HepG2 (cell line): ENCODE measurements around the gene TOPBP1. TPM values are rescaled to one million over a fixed set of nuclear protein-coding genes. Genes with fewer than 3 reads are reported as not detected.

Experiments used
- GTF2F1 ChIP-seq: fragments of 150-350 bp; IDR thresholded peaks from 2 replicates; pipeline ENCODE4 v1.6.1; 2014; ENCODE audit warnings: low read length
- JUND ChIP-seq: sonication (generic); formaldehyde crosslinking; IDR thresholded peaks from 2 replicates; pipeline ENCODE4 v1.8.0; 2022; ENCODE audit warnings: mild to moderate bottlenecking, missing genetic modification reagents
- LCORL ChIP-seq, 2 experiments: fragments of 450-650 bp in 1 of 2; sonication (generic) in 1 of 2; formaldehyde crosslinking in 1 of 2; IDR thresholded peaks; 2 replicates each; pipeline versions ENCODE4 v1.5.0 to v1.6.1; 2017 to 2020; ENCODE audit warnings: antibody characterized with exemption in 1 of 2, missing genetic modification reagents in 1 of 2
- NFKB2 ChIP-seq: sonication (generic); formaldehyde crosslinking; IDR thresholded peaks from 2 replicates; pipeline ENCODE4 v1.4.0; 2020; ENCODE audit warnings: missing genetic modification reagents, borderline replicate concordance
- PHF20 ChIP-seq: sonication (generic); formaldehyde crosslinking; IDR thresholded peaks from 2 replicates; pipeline ENCODE4 v1.5.0; 2020; ENCODE audit warnings: mild to moderate bottlenecking, missing genetic modification reagents
- REXO4 ChIP-seq: sonication (generic); formaldehyde crosslinking; IDR thresholded peaks from 2 replicates; pipeline ENCODE4 v1.8.0; 2022; ENCODE audit warnings: missing genetic modification reagents, mild to moderate bottlenecking, borderline replicate concordance
- RFXAP ChIP-seq: sonication (generic); formaldehyde crosslinking; IDR thresholded peaks from 2 replicates; pipeline ENCODE4 v1.4.0; 2020; ENCODE audit warnings: missing genetic modification reagents, borderline replicate concordance
- SMC3 ChIP-seq: IDR thresholded peaks from 2 replicates; pipeline ENCODE4 v1.6.1; 2011; ENCODE audit warnings: low read length, improper control_type of control experiment
- SNAI1 ChIP-seq: sonication (generic); formaldehyde crosslinking; IDR thresholded peaks from 2 replicates; pipeline ENCODE4 v1.5.0; 2020; ENCODE audit warnings: mild to moderate bottlenecking, missing genetic modification reagents, borderline replicate concordance
- STAG1 ChIP-seq: sonication (generic); formaldehyde crosslinking; IDR thresholded peaks from 2 replicates; pipeline ENCODE4 v1.4.0; 2020; ENCODE audit warnings: missing genetic modification reagents
- TOE1 ChIP-seq: sonication (generic); formaldehyde crosslinking; IDR thresholded peaks from 2 replicates; pipeline ENCODE4 v1.4.0; 2020; ENCODE audit warnings: mild to moderate bottlenecking, missing genetic modification reagents
- TP53 ChIP-seq: sonication (generic); formaldehyde crosslinking; conservative IDR thresholded peaks from 2 replicates; pipeline ENCODE4 v1.4.0; 2020; ENCODE audit warnings: missing genetic modification reagents
- ZBTB7A ChIP-seq: sonication (generic); formaldehyde crosslinking; IDR thresholded peaks from 2 replicates; pipeline ENCODE4 v1.8.0; 2022; ENCODE audit warnings: mild to moderate bottlenecking, missing genetic modification reagents
- ZNF230 ChIP-seq: sonication (generic); formaldehyde crosslinking; IDR thresholded peaks from 2 replicates; pipeline ENCODE4 v1.4.0; 2020; ENCODE audit warnings: mild to moderate bottlenecking, missing genetic modification reagents
- ZNF282 ChIP-seq: fragments of 450-650 bp; IDR thresholded peaks from 2 replicates; pipeline ENCODE4 v1.6.1; 2018; ENCODE audit not compliant: partially characterized antibody
- ZNF34 ChIP-seq: sonication (generic); formaldehyde crosslinking; IDR thresholded peaks from 2 replicates; pipeline ENCODE4 v1.4.0; 2020; ENCODE audit warnings: mild to moderate bottlenecking, missing genetic modification reagents, borderline replicate concordance
- ZNF564 ChIP-seq: sonication (generic); formaldehyde crosslinking; IDR thresholded peaks from 2 replicates; pipeline ENCODE4 v1.8.1; 2023; ENCODE audit warnings: mild to moderate bottlenecking, missing genetic modification reagents
- ZNF570 ChIP-seq: sonication (generic); formaldehyde crosslinking; IDR thresholded peaks from 2 replicates; pipeline ENCODE4 v1.4.0; 2020; ENCODE audit warnings: mild to moderate bottlenecking, missing genetic modification reagents, borderline replicate concordance
- ZNF589 ChIP-seq: sonication (generic); formaldehyde crosslinking; conservative IDR thresholded peaks from 2 replicates; pipeline ENCODE4 v1.8.0; 2022; ENCODE audit warnings: mild to moderate bottlenecking, moderate library complexity, missing genetic modification reagents
- ZSCAN20 ChIP-seq: sonication (generic); formaldehyde crosslinking; IDR thresholded peaks from 2 replicates; pipeline ENCODE4 v1.4.0; 2020; ENCODE audit warnings: missing genetic modification reagents, mild to moderate bottlenecking, borderline replicate concordance
- polyA plus RNA-seq, 8 experiments: library from polyadenylated mRNA; depleted of rRNA in 3 of 8; stranded (reverse) in 7 of 8; unstranded in 1 of 8; fragments of >200 nt; fragmentation: Illumina TruSeq in 4 of 8; extraction: Trizol in 4 of 8; gene quantifications; 2 replicates each; pipeline versions ENCODE4 v1.2.1 to v1.2.3, GENCODE V29; 2011 to 2016; ENCODE audit warnings: low read depth in 4 of 8, missing spikeins in 1 of 8, mixed read lengths in 1 of 8; ENCODE audit not compliant: insufficient read depth in 1 of 8
- total RNA-seq, 5 experiments: library from RNA; depleted of rRNA; stranded (reverse); fragments of >200 nt; fragmentation: Illumina TruSeq; extraction: Trizol; gene quantifications; 2 replicates each; pipeline ENCODE4 v1.2.3, GENCODE V29; 2016; ENCODE audit warnings: low read depth in 1 of 5
- TF ChIP-seq, protein P1 (sequence below): sonication (generic); formaldehyde crosslinking; IDR thresholded peaks from 2 replicates; pipeline ENCODE4 v1.5.0; 2020; ENCODE audit warnings: missing genetic modification reagents, mild to moderate bottlenecking, borderline replicate concordance
- TF ChIP-seq, protein P2 (sequence below): sonication (generic); formaldehyde crosslinking; IDR thresholded peaks from 2 replicates; pipeline ENCODE4 v1.5.0; 2020; ENCODE audit warnings: missing genetic modification reagents
- TF ChIP-seq, protein P3 (sequence below): sonication (generic); formaldehyde crosslinking; IDR thresholded peaks from 2 replicates; pipeline ENCODE4 v1.5.1; 2020; ENCODE audit warnings: mild to moderate bottlenecking, missing genetic modification reagents
- TF ChIP-seq, protein P4 (sequence below): IDR thresholded peaks from 2 replicates; pipeline ENCODE4 v1.6.1; 2016; ENCODE audit warnings: missing compliant biosample characterization, missing genetic modification reagents, borderline replicate concordance

The TOPBP1 gene
- total and polyA plus RNA-seq, 2 of the 13 experiments (the other 11 are each of a cell fraction or from before 2014, with no cell fraction given), result 24.3 to 42.9 TPM

DNA sequence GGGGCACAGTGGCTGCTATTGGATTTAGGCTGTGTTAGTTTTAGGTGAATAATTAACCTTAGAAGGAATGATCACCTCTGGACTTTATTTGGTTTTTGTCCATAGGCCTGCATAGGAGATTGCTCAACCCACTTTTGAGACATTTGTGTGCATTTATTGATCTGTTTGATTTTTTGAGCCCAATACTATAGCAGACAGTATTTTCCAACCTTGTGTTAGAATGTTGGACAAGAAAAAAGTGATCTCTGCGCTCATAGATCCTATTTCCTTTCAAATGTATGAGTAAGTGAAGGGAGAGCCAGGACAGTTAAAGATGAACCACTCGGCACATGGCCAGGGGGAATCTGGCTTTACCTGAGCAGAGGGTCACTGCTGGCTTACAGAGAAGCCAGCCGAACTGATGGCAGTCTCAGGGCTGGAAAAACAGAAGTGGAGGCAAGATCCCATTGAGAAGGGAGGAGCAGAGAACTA is 8.8 kb upstream of the TOPBP1 start (continued):
- TF ChIP-seq, protein P1, sequence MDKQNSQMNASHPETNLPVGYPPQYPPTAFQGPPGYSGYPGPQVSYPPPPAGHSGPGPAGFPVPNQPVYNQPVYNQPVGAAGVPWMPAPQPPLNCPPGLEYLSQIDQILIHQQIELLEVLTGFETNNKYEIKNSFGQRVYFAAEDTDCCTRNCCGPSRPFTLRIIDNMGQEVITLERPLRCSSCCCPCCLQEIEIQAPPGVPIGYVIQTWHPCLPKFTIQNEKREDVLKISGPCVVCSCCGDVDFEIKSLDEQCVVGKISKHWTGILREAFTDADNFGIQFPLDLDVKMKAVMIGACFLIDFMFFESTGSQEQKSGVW (CRISPR knock-in tag), result no peak
- TF ChIP-seq SNAI1 (CRISPR knock-in tag), result no peak
- TF ChIP-seq, protein P2, sequence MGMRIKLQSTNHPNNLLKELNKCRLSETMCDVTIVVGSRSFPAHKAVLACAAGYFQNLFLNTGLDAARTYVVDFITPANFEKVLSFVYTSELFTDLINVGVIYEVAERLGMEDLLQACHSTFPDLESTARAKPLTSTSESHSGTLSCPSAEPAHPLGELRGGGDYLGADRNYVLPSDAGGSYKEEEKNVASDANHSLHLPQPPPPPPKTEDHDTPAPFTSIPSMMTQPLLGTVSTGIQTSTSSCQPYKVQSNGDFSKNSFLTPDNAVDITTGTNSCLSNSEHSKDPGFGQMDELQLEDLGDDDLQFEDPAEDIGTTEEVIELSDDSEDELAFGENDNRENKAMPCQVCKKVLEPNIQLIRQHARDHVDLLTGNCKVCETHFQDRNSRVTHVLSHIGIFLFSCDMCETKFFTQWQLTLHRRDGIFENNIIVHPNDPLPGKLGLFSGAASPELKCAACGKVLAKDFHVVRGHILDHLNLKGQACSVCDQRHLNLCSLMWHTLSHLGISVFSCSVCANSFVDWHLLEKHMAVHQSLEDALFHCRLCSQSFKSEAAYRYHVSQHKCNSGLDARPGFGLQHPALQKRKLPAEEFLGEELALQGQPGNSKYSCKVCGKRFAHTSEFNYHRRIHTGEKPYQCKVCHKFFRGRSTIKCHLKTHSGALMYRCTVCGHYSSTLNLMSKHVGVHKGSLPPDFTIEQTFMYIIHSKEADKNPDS (CRISPR knock-in tag), result no peak
- TF ChIP-seq ZBTB7A, result no peak
- no peak for TF ChIP-seq TP53 (CRISPR knock-in tag)
- peak; percentile 96 for TF ChIP-seq LCORL (IDR thresholded peaks at IDR 0.05)
- TF ChIP-seq LCORL (CRISPR knock-in tag; IDR thresholded peaks at IDR 0.05), result peak; percentile 81; the same call in 1 of the 2 replicates
- TF ChIP-seq RFXAP (CRISPR knock-in tag), result no peak; the same call in 1 of the 2 replicates
- no peak for TF ChIP-seq GTF2F1
- TF ChIP-seq JUND (CRISPR knock-in tag), result peak; percentile 50; the same call in 1 of the 2 replicates
- no peak for TF ChIP-seq ZNF589 (CRISPR knock-in tag)
- TF ChIP-seq ZNF282, result no peak
- no peak for TF ChIP-seq TOE1 (CRISPR knock-in tag)
- TF ChIP-seq PHF20 (CRISPR knock-in tag), result no peak
- TF ChIP-seq, protein P3, sequence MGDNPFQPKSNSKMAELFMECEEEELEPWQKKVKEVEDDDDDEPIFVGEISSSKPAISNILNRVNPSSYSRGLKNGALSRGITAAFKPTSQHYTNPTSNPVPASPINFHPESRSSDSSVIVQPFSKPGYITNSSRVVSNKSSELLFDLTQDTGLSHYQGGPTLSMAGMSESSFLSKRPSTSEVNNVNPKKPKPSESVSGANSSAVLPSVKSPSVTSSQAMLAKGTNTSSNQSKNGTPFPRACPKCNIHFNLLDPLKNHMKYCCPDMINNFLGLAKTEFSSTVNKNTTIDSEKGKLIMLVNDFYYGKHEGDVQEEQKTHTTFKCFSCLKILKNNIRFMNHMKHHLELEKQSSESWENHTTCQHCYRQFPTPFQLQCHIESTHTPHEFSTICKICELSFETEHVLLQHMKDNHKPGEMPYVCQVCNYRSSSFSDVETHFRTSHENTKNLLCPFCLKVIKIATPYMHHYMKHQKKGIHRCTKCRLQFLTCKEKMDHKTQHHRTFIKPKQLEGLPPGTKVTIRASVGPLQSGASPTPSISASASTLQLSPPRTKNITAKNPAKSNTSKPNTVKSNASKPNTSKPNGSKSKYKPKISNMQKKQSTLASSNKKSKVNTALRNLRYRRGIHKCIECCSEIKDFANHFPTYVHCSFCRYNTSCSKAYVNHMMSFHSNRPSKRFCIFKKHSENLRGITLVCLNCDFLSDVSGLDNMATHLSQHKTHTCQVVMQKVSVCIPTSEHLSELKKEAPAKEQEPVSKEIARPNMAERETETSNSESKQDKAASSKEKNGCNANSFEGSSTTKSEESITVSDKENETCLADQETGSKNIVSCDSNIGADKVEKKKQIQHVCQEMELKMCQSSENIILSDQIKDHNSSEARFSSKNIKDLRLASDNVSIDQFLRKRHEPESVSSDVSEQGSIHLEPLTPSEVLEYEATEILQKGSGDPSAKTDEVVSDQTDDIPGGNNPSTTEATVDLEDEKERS, result no peak
- TF ChIP-seq ZNF230, result peak; percentile 67; the same call in 1 of the 2 replicates
- 0 out of 2 replicates have a peak, but pooled peaks have one; percentile 15 for TF ChIP-seq ZSCAN20 (CRISPR knock-in tag)
- no peak for TF ChIP-seq NFKB2 (CRISPR knock-in tag)
- TF ChIP-seq ZNF570 (CRISPR knock-in tag), result no peak
- TF ChIP-seq STAG1 (CRISPR knock-in tag), result peak; percentile 25
- TF ChIP-seq ZNF34 (CRISPR knock-in tag), result peak; percentile 69; the same call in 1 of the 2 replicates
- TF ChIP-seq, protein P4, sequence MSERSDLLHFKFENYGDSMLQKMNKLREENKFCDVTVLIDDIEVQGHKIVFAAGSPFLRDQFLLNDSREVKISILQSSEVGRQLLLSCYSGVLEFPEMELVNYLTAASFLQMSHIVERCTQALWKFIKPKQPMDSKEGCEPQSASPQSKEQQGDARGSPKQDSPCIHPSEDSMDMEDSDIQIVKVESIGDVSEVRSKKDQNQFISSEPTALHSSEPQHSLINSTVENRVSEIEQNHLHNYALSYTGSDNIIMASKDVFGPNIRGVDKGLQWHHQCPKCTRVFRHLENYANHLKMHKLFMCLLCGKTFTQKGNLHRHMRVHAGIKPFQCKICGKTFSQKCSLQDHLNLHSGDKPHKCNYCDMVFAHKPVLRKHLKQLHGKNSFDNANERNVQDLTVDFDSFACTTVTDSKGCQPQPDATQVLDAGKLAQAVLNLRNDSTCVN, result no peak
- peak; percentile 37 for TF ChIP-seq SMC3
- no peak for TF ChIP-seq REXO4 (CRISPR knock-in tag)
- peak; percentile 43; the same call in 1 of the 2 replicates for TF ChIP-seq ZNF564 (CRISPR knock-in tag)
